Activated T-cell treated with anti-CD3 and anti-CD28 coated beads, Interleukin-2, amount 50 U/mL, for 24 hours (primary cell): ENCODE data around the gene GPRASP1.
"Not testable (repeated sequence)": the region's sequence is repeated elsewhere in the genome, so short reads cannot be mapped to it uniquely, and the experiment has no call there.

Source experiments
- DNase-seq: peaks from one replicate; pipeline ENCODE4 v3.0.0-alpha.2; 2020
- H3K27ac Mint-ChIP-seq: 2 replicates; pipeline ENCODE4 v1.8.0; 2020; ENCODE audit warnings: mild to moderate bottlenecking, mixed read lengths
- H3K27me3 Mint-ChIP-seq: 2 replicates; pipeline ENCODE4 v1.8.0; 2020; ENCODE audit warnings: mixed read lengths
- H3K36me3 Mint-ChIP-seq: 2 replicates; pipeline ENCODE4 v1.8.0; 2020; ENCODE audit warnings: low read depth, mixed read lengths
- H3K4me1 Mint-ChIP-seq: 2 replicates; pipeline ENCODE4 v1.8.0; 2020; ENCODE audit warnings: low read depth, mixed read lengths
- H3K4me3 Mint-ChIP-seq: 2 replicates; pipeline ENCODE4 v1.8.0; 2020; ENCODE audit warnings: mild to moderate bottlenecking, moderate library complexity, mixed read lengths
- H3K9me3 Mint-ChIP-seq: 2 replicates; pipeline ENCODE4 v1.8.0; 2020; ENCODE audit warnings: mixed read lengths

GPRASP1 gene

GRCh38 chrX:102651242-102652011, at the start of gene GPRASP1:
GPRASP1 (plus strand) TSS chrX:102651483; CDS start chrX:102653914, 2,431 bp downstream.
- peaks cover 17% of the 10 kb centered on the region for H3K27me3 Mint-ChIP-seq
- peak; percentile 66 for DNase-seq

GRCh38 chrX:102604327-102604726, 47.0 kb upstream of the GPRASP1 start:
- peaks cover 37% of the 10 kb centered on the region for H3K4me1 Mint-ChIP-seq
- no peaks in the 10 kb centered on the region for H3K9me3 Mint-ChIP-seq
- H3K27ac Mint-ChIP-seq: no peak overlapping the region
- H3K4me3 Mint-ChIP-seq: no peak overlapping the region
- no peak for DNase-seq
- peaks cover 38% of the 10 kb centered on the region for H3K36me3 Mint-ChIP-seq
- no peaks in the 10 kb centered on the region for H3K27me3 Mint-ChIP-seq

More at GRCh38 chrX:102651242-102652011, at the start of gene GPRASP1:
- peaks cover 2% of the 10 kb centered on the region for H3K36me3 Mint-ChIP-seq
- peak within 1 kb of the TSS; percentile 82 for H3K27ac Mint-ChIP-seq
- peaks cover 14% of the 10 kb centered on the region for H3K4me1 Mint-ChIP-seq
- no peaks in the 10 kb centered on the region for H3K9me3 Mint-ChIP-seq
- H3K4me3 Mint-ChIP-seq: peak within 1 kb of the TSS; percentile 86

- DNase-seq: no peak
- Mint-ChIP-seq H3K4me1 (peaks cover 32% of the 10 kb centered on the region), H3K27ac (no peak overlapping the region), H3K9me3 (no peaks in the 10 kb centered on the region), H3K36me3 (peaks cover 45% of the 10 kb centered on the region), H3K27me3 (peaks cover under 1% of the 10 kb centered on the region), H3K4me3 (no peak overlapping the region)
Observed at GRCh38 chrX:102606115-102606514, 45.2 kb upstream of the GPRASP1 start.

- no peak for DNase-seq
- peaks cover 9% of the 10 kb centered on the region for H3K27me3 Mint-ChIP-seq
- no peaks in the 10 kb centered on the region for H3K9me3 Mint-ChIP-seq
- H3K36me3 Mint-ChIP-seq: peaks cover 57% of the 10 kb centered on the region
- peaks cover 20% of the 10 kb centered on the region for H3K4me1 Mint-ChIP-seq
- H3K4me3 Mint-ChIP-seq: no peak overlapping the region
- no peak overlapping the region for H3K27ac Mint-ChIP-seq
Observed at GRCh38 chrX:102610905-102611304, 40.4 kb upstream of the GPRASP1 start.

GRCh38 chrX:102624105-102624504, 27.2 kb upstream of the GPRASP1 start:
- H3K9me3 Mint-ChIP-seq: peaks cover 18% of the 10 kb centered on the region
- peaks cover 20% of the 10 kb centered on the region for H3K4me1 Mint-ChIP-seq
- no peak overlapping the region for H3K4me3 Mint-ChIP-seq
- no peak for DNase-seq
- H3K27ac Mint-ChIP-seq: no peak overlapping the region
- H3K27me3 Mint-ChIP-seq: peaks cover 6% of the 10 kb centered on the region
- H3K36me3 Mint-ChIP-seq: peaks cover 33% of the 10 kb centered on the region

- Mint-ChIP-seq H3K4me1 (peaks cover 20% of the 10 kb centered on the region), H3K9me3 (no peaks in the 10 kb centered on the region), H3K27me3 (peaks cover 14% of the 10 kb centered on the region), H3K36me3 (peaks cover 6% of the 10 kb centered on the region), H3K27ac (no peak overlapping the region), H3K4me3 (no peak overlapping the region)
- no peak for DNase-seq
Observed at GRCh38 chrX:102627640-102628039, 23.6 kb upstream of the GPRASP1 start.

- H3K27me3 Mint-ChIP-seq: peaks cover 2% of the 10 kb centered on the region
- H3K4me1 Mint-ChIP-seq: no peaks in the 10 kb centered on the region
- no peak overlapping the region for H3K27ac Mint-ChIP-seq
- H3K36me3 Mint-ChIP-seq: peaks cover 6% of the 10 kb centered on the region
- H3K4me3 Mint-ChIP-seq: no peak overlapping the region
- peaks cover 5% of the 10 kb centered on the region for H3K9me3 Mint-ChIP-seq
- DNase-seq: no peak
Observed at GRCh38 chrX:102637561-102637960, 13.7 kb upstream of the GPRASP1 start.

- Mint-ChIP-seq H3K4me1 (peaks cover 14% of the 10 kb centered on the region), H3K4me3 (peak overlapping the region; percentile 86), H3K27me3 (peaks cover 17% of the 10 kb centered on the region), H3K36me3 (peaks cover 2% of the 10 kb centered on the region), H3K9me3 (no peaks in the 10 kb centered on the region), H3K27ac (no peak overlapping the region)
- no peak for DNase-seq
Observed at GRCh38 chrX:102650903-102651241, 411 bp upstream of the GPRASP1 start.

- peaks cover 2% of the 10 kb centered on the region for H3K36me3 Mint-ChIP-seq
Observed at GRCh38 chrX:102652031-102652688, 877 bp downstream of the GPRASP1 start.

GRCh38 chrX:102654696-102655095, 3.4 kb downstream of the GPRASP1 start:
- DNase-seq: no peak
- H3K27ac Mint-ChIP-seq: no peak overlapping the region
- H3K36me3 Mint-ChIP-seq: peaks cover 2% of the 10 kb centered on the region
- no peaks in the 10 kb centered on the region for H3K9me3 Mint-ChIP-seq
- no peak overlapping the region for H3K4me3 Mint-ChIP-seq
- H3K4me1 Mint-ChIP-seq: peaks cover 26% of the 10 kb centered on the region
- peaks cover 17% of the 10 kb centered on the region for H3K27me3 Mint-ChIP-seq

More at GRCh38 chrX:102652031-102652688, 877 bp downstream of the GPRASP1 start:
- H3K4me1 Mint-ChIP-seq: peaks cover 15% of the 10 kb centered on the region
- H3K27ac Mint-ChIP-seq: peak overlapping the region; percentile 59
- H3K27me3 Mint-ChIP-seq: peaks cover 17% of the 10 kb centered on the region
- DNase-seq: peak; percentile 60
- H3K4me3 Mint-ChIP-seq: peak overlapping the region; percentile 86
- no peaks in the 10 kb centered on the region for H3K9me3 Mint-ChIP-seq

GRCh38 chrX:102658556-102658955, 7.3 kb downstream of the GPRASP1 start:
- no peak for DNase-seq
- H3K36me3 Mint-ChIP-seq: peaks cover 4% of the 10 kb centered on the region
- no peak overlapping the region for H3K27ac Mint-ChIP-seq
- H3K4me1 Mint-ChIP-seq: peaks cover 21% of the 10 kb centered on the region
- no peak overlapping the region for H3K4me3 Mint-ChIP-seq
- no peaks in the 10 kb centered on the region for H3K9me3 Mint-ChIP-seq
- peaks cover 2% of the 10 kb centered on the region for H3K27me3 Mint-ChIP-seq

GRCh38 chrX:102659790-102660757, 8.8 kb downstream of the GPRASP1 start:
- Mint-ChIP-seq H3K27ac (peak overlapping the region; percentile 89), H3K36me3 (peaks cover 11% of the 10 kb centered on the region), H3K27me3 (no peaks in the 10 kb centered on the region), H3K4me3 (peak overlapping the region; percentile 83), H3K9me3 (peaks cover 1% of the 10 kb centered on the region), H3K4me1 (peaks cover 21% of the 10 kb centered on the region)
- DNase-seq: peak; percentile 87

GRCh38 chrX:102663820-102664219, 12.5 kb downstream of the GPRASP1 start:
- not testable (repeated sequence) for H3K4me3 Mint-ChIP-seq, H3K27me3 Mint-ChIP-seq, H3K27ac Mint-ChIP-seq, DNase-seq, H3K9me3 Mint-ChIP-seq
- H3K36me3 Mint-ChIP-seq: peaks cover 34% of the 10 kb centered on the region
- peaks cover 14% of the 10 kb centered on the region for H3K4me1 Mint-ChIP-seq

- Mint-ChIP-seq H3K36me3 (peaks cover 42% of the 10 kb centered on the region), H3K9me3 (peaks cover 11% of the 10 kb centered on the region)
- H3K4me3 Mint-ChIP-seq, DNase-seq, H3K27ac Mint-ChIP-seq, H3K4me1 Mint-ChIP-seq, H3K27me3 Mint-ChIP-seq: not testable (repeated sequence)
Observed at GRCh38 chrX:102667034-102667433, 15.8 kb downstream of the GPRASP1 start.
